Muscle layer of colon (tissue), 2 donors: ENCODE data around the gene LARP4B.

ENCODE experiments used
- H3K27ac ChIP-seq: one replicate; pipeline ENCODE4 v1.7.0; 2013; ENCODE audit warnings: low read depth, mild to moderate bottlenecking, low read length, moderate library complexity
- H3K27me3 ChIP-seq, 2 donors: one replicate each; pipeline ENCODE4 v1.7.0; 2013; ENCODE audit warnings: low read length in 2 of 2, mild to moderate bottlenecking in 2 of 2; ENCODE audit not compliant: insufficient read depth in 2 of 2, control insufficient read depth in 1 of 2
- H3K36me3 ChIP-seq: one replicate; pipeline ENCODE4 v1.7.0; 2013; ENCODE audit warnings: mild to moderate bottlenecking, low read length; ENCODE audit not compliant: insufficient read depth
- H3K4me1 ChIP-seq: one replicate; pipeline ENCODE4 v1.7.0; 2013; ENCODE audit warnings: mild to moderate bottlenecking, low read length; ENCODE audit not compliant: insufficient read depth
- H3K4me3 ChIP-seq, 2 donors: one replicate each; pipeline ENCODE4 v1.7.0; 2013; ENCODE audit warnings: low read length in 2 of 2, low read depth in 1 of 2, mild to moderate bottlenecking in 1 of 2, moderate library complexity in 1 of 2
- H3K9ac ChIP-seq: one replicate; pipeline ENCODE4 v1.7.0; 2013; ENCODE audit warnings: low read length
- H3K9me3 ChIP-seq: one replicate; pipeline ENCODE4 v1.7.0; 2013; ENCODE audit warnings: mild to moderate bottlenecking, low read length
- donor health status: abdominal sarcoma.
- donor health status: Adenocarcinoma of cecum.

Gene LARP4B

DNA sequence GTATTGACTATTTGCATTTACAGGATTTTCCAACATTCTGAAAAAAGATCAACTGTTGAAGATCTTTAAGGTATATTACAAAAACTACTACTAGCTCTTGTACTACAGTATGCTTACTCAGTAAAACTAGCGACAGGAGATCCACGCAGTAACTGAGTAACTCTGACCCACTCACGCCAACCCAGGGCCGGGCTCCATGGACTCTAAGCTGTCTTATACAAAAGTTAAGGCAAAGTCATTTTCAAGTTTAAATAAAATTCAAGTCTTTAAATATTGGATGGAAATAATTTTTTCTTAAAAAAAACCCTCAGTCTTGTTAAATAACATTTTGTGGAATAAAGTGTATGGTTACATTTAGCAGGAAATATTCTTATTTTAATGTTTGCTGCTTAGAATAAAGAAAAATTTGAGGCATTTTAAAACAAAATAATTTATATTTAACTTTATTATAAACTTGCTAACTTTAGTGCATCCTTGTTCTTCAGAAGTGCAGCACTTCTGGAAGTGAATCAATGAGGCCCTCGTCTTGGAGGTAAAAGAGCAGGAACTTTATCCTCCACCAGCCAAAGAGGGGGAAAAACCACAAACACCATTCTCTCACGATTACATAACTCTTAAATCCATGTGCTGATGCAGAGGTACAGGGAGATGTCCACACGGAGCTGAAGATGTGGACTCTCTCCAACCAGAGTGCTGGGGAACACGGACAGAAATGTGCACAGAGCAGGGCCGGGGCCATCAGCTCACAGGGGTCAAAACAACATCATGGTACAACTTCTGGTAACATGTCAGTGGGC lies 119.9 kb downstream of the LARP4B start:
- peaks cover 64% of the 10 kb centered on the region for H3K36me3 ChIP-seq
- H3K27me3 ChIP-seq = no peaks in the 10 kb centered on the region
- H3K4me3 ChIP-seq = no peak overlapping the region
- no peaks in the 10 kb centered on the region for H3K9me3 ChIP-seq
- H3K27ac ChIP-seq = no peak overlapping the region
- no peak overlapping the region for H3K9ac ChIP-seq
- no peaks in the 10 kb centered on the region for H3K4me1 ChIP-seq

DNA sequence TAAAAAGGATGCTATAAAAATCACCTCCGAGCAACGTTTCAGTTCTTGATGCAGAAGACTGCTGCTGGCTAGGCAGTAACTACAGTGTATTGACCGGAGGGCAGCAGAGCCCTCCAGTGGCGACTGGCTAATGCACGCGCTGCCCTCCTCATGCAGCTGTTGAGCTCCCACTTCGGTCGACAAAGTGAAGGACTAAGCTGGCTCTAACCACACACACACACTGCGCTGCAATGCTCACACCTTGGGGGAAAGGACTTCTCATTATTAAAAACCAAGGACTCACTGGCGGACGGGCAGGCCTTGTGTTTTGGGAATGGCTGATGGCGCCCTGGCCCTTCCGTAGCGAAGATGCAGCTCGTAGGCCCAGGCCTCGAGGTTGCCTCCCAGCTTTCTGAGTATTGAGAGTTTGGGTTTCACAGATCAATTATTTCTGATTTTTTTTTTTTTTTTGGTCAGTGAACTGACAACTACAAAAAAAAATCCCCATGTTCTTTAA lies 121.1 kb downstream of the LARP4B start:
- Histone ChIP-seq H3K27me3 (no peaks in the 10 kb centered on the region), H3K27ac (no peak overlapping the region)

DNA sequence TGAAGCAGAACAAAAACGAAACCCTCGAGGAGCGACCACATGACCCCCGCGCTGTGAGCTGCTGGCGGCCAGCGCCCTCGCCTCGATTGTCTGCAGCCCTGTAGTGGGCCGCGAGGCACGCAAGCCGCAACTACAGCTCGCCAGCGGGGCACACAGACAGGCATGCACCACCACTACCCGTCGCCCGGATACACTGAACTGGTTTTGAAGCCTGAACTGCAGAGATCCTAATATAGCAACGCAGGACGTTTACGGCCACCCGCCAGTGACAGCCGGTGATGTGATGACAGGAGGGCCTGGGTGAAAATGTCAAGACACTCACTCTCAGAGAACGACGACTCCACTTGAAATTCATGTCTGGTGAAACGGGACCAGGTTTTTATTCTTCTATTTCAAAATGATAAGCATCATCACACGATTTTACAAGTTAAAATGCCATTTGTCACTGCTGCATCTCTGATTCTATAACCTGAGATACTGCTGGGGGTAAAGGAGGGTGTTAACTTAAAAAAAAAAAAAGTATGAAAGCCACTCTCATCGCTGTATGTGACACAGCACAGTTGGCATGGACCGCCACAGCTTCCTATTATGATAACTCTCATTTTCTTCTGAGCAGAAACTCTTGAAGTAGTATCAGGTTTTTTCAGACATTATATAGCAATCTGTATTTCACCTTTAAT lies 121.7 kb downstream of the LARP4B start:
- H3K36me3 ChIP-seq = peaks cover 52% of the 10 kb centered on the region
- no peak overlapping the region for H3K4me3 ChIP-seq
- no peaks in the 10 kb centered on the region for H3K4me1 ChIP-seq
- H3K9me3 ChIP-seq = no peaks in the 10 kb centered on the region
- no peak overlapping the region for H3K9ac ChIP-seq
- no peak overlapping the region for H3K27ac ChIP-seq
- H3K27me3 ChIP-seq = no peaks in the 10 kb centered on the region

More for the DNA sequence above, 121.1 kb downstream of the LARP4B start:
- no peaks in the 10 kb centered on the region for H3K4me1 ChIP-seq
- peaks cover 58% of the 10 kb centered on the region for H3K36me3 ChIP-seq
- H3K9me3 ChIP-seq = no peaks in the 10 kb centered on the region
- no peak overlapping the region for H3K9ac ChIP-seq
- no peak overlapping the region for H3K4me3 ChIP-seq

GRCh38 chr10:807958-808353 lies 123.5 kb downstream of the LARP4B start:
- H3K9me3 ChIP-seq = no peaks in the 10 kb centered on the region
- peaks cover 3% of the 10 kb centered on the region for H3K4me1 ChIP-seq
- H3K4me3 ChIP-seq = no peak overlapping the region
- H3K27ac ChIP-seq = no peak overlapping the region
- peaks cover 40% of the 10 kb centered on the region for H3K36me3 ChIP-seq
- H3K9ac ChIP-seq = no peak overlapping the region
- no peaks in the 10 kb centered on the region for H3K27me3 ChIP-seq

GRCh38 chr10:807163-807957 lies 124.1 kb downstream of the LARP4B start:
- Histone ChIP-seq H3K9ac (no peak overlapping the region), H3K27me3 (no peaks in the 10 kb centered on the region), H3K4me3 (no peak overlapping the region), H3K4me1 (peaks cover 3% of the 10 kb centered on the region), H3K9me3 (no peaks in the 10 kb centered on the region), H3K27ac (no peak overlapping the region), H3K36me3 (peaks cover 34% of the 10 kb centered on the region)

DNA sequence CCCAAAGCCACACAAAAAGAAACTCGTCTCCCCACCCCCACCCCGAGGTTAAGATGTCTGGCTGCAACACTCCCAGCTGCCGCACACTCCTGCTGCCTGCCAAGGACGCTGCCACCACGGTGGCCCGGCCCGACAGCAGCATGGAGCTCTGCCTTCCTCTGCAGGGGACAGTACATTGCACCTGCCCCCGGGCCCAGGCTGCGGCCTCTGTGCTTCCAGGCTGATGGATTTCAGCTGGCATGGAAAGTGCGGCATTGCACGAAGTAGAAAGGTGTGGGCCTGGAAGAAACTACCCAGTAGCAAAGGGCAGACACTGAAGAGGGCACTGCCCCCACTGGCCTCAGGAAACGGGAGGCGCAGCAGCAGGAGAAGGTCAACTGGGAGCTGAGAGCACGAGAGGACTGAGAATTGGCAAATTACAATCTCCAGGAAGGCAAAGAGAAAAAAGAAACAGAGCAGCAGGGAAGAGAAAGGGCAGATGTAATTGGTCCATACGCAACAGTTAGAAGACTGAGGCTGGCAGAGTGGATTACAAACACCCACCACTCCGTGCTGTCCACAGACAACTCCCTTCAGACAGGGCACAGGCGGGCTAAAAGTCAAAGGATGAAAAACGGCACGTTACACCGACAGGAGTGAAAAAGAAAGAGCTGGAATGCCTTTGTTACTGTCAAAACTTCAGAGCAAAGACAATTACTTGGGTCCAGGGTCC lies 124.9 kb downstream of the LARP4B start:
- H3K27ac ChIP-seq = no peak overlapping the region
- H3K9me3 ChIP-seq = no peaks in the 10 kb centered on the region
- peaks cover 3% of the 10 kb centered on the region for H3K4me1 ChIP-seq
- no peak overlapping the region for H3K9ac ChIP-seq
- H3K36me3 ChIP-seq = peaks cover 26% of the 10 kb centered on the region
- H3K27me3 ChIP-seq = no peaks in the 10 kb centered on the region
- no peak overlapping the region for H3K4me3 ChIP-seq

- no peak overlapping the region for H3K27ac ChIP-seq
- H3K9me3 ChIP-seq = no peaks in the 10 kb centered on the region
- no peaks in the 10 kb centered on the region for H3K27me3 ChIP-seq
- H3K4me1 ChIP-seq = peaks cover 3% of the 10 kb centered on the region
- H3K36me3 ChIP-seq = peaks cover 20% of the 10 kb centered on the region
- no peak overlapping the region for H3K4me3 ChIP-seq
- H3K9ac ChIP-seq = no peak overlapping the region
These were observed 125.7 kb downstream of the LARP4B start for GRCh38 chr10:805620-806305.

- Histone ChIP-seq H3K4me3 (no peak overlapping the region), H3K36me3 (peaks cover 20% of the 10 kb centered on the region), H3K9me3 (no peaks in the 10 kb centered on the region), H3K4me1 (peaks cover 3% of the 10 kb centered on the region), H3K9ac (no peak overlapping the region), H3K27ac (no peak overlapping the region), H3K27me3 (no peaks in the 10 kb centered on the region)
These were observed 126.5 kb downstream of the LARP4B start for GRCh38 chr10:804787-805619.

DNA sequence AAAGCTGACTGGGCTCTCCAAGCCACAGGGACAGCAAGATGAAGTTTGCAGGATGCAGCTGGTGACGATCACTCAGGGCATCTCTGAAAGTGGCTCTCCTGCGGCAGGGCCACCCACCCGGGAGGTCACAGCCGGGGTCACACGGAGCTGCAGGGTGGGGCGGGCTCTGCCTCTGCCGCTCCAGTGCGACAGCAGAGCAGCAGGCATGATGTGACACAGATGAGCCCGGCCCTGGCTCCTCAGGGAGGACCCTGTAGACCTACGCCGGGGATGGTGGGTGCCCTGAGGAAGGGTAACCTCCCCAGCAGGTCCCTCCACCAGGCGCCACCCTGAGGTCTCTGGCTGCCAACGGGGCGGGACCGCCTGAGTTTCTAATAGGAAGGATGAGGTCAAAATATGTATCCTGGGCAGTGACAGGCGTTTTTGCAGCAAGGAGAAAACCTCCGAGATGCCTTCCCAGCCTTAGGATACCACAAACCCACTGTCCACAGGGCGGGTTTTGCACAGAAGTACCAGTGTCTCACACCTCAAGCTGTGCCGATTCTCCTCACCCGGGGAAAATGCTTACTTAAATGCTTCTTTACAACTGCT lies 127.2 kb downstream of the LARP4B start:
- Histone ChIP-seq H3K36me3 (peaks cover 20% of the 10 kb centered on the region), H3K9me3 (no peaks in the 10 kb centered on the region), H3K9ac (no peak overlapping the region), H3K27me3 (no peaks in the 10 kb centered on the region), H3K4me1 (peaks cover 3% of the 10 kb centered on the region), H3K27ac (no peak overlapping the region), H3K4me3 (no peak overlapping the region)
